Measurements from ENCODE around the gene VWF.

GRCh38 chr12:5924342-5924741 lies 200.1 kb downstream of the VWF start:
- TF ChIP-seq EZH2 (IDR thresholded peaks at IDR 0.05; ENCODE audit: borderline replicate concordance, insufficient read depth, low read depth, low read length, poor library complexity, severe bottlenecking) (no peak), CTCF (IDR thresholded peaks at IDR 0.05) (no peak)
